GM12892 (cell line): ENCODE results near the gene TCEAL8.

Experiments used
- POLR2A ChIP-seq: IDR thresholded peaks from 2 replicates; pipeline ENCODE4 v1.6.1; 2011; ENCODE audit warnings: low read depth, low read length, control low read depth
- POLR2AphosphoS5 ChIP-seq: IDR thresholded peaks from 2 replicates; pipeline ENCODE4 v1.6.1; 2011; ENCODE audit warnings: low read depth, low read length, control low read depth

DNA sequence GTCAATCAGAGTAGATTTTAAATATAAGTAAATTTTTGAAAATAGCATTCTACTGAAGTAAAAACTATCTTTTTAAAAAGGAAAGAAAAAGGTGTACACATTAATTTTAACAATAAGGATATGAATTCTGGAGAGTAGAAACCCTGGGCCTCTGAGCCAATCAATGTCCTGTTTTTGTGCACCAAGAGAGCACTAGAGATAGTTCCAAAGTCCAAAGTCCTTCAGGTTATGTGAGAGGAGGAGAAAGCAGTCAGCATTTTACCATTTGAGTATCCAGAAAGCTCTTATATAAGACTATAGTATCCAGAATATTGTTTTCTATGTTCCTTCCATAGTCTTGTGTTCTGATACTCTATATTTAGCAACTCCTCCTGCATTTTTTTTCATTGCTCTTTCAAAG lies 3.3 kb upstream of the TCEAL8 start:
- TF ChIP-seq POLR2A (no peak), POLR2AphosphoS5 (no peak)
